Activated CD4-positive, CD25-positive, alpha-beta regulatory T cell treated with anti-CD3 and anti-CD28 coated beads, Interleukin-2, amount 50 U/mL, for 24 hours (primary cell): Measurements from ENCODE around the gene VPS72.
"Not testable (repeated sequence)": the region's sequence is repeated elsewhere in the genome, so short reads cannot be mapped to it uniquely, and the experiment has no call there.

Source experiments
- ATAC-seq, 2 donors: fragments of 150-1000 bp; cut with Tn5 transposase; one replicate each; pipeline ENCODE4 v1.10.0; 2021; ENCODE audit warnings: mild to moderate bottlenecking in 1 of 2, moderate library complexity in 1 of 2

Gene VPS72

GRCh38 chr1:151189637-151190445, at the start of gene VPS72:
Gene VPS72, minus strand, starts transcription at chr1:151190197. Its CDS starts 76 bp downstream, at chr1:151190121.
- ATAC-seq = peak; percentile 96 to 97

- no peak for ATAC-seq
These were observed 48.4 kb upstream of the VPS72 start for GRCh38 chr1:151238467-151238739.

- no peak for ATAC-seq
These were observed 47.9 kb upstream of the VPS72 start for GRCh38 chr1:151237678-151238466.

- ATAC-seq = no peak
These were observed 45.2 kb upstream of the VPS72 start for GRCh38 chr1:151235235-151235634.

GRCh38 chr1:151222130-151222529, 32.1 kb upstream of the VPS72 start:
- no peak for ATAC-seq

- ATAC-seq = no peak
These were observed 31.6 kb upstream of the VPS72 start for GRCh38 chr1:151221616-151222015.

GRCh38 chr1:151213560-151213959, 23.6 kb upstream of the VPS72 start:
- ATAC-seq = no peak

- ATAC-seq = no peak
These were observed 22.1 kb upstream of the VPS72 start for GRCh38 chr1:151211972-151212705.

GRCh38 chr1:151210830-151211229, 20.8 kb upstream of the VPS72 start:
- no peak for ATAC-seq

GRCh38 chr1:151205381-151205965, 15.5 kb upstream of the VPS72 start:
- ATAC-seq = not testable (repeated sequence)

GRCh38 chr1:151199873-151200581, 10.0 kb upstream of the VPS72 start:
- peak in 1 of 2 donors; percentile 33 for ATAC-seq

GRCh38 chr1:151198254-151199127, 8.5 kb upstream of the VPS72 start, which contains the start of gene PIP5K1A:
Gene PIP5K1A, plus strand, starts transcription at chr1:151198552. Its CDS starts 445 bp downstream, at chr1:151198997.
- ATAC-seq = peak; percentile 95 to 96

GRCh38 chr1:151197863-151198253, 7.9 kb upstream of the VPS72 start:
- no peak for ATAC-seq

- no peak for ATAC-seq
These were observed 6.3 kb upstream of the VPS72 start for GRCh38 chr1:151196292-151196800.

- ATAC-seq = not testable (repeated sequence)
These were observed 5.0 kb upstream of the VPS72 start for GRCh38 chr1:151194894-151195594.

GRCh38 chr1:151193856-151194255, 3.9 kb upstream of the VPS72 start:
- ATAC-seq = no peak

GRCh38 chr1:151193304-151193703, 3.3 kb upstream of the VPS72 start:
- ATAC-seq = no peak

GRCh38 chr1:151192047-151192446, 2.0 kb upstream of the VPS72 start:
- no peak for ATAC-seq

- not testable (repeated sequence) for ATAC-seq
These were observed 1.3 kb downstream of the VPS72 start for GRCh38 chr1:151188667-151189066.

GRCh38 chr1:151187205-151187604, 2.8 kb downstream of the VPS72 start:
- ATAC-seq = no peak
